Activated CD4-positive, alpha-beta T cell treated with anti-CD3 and anti-CD28 coated beads, Interleukin-2, amount 50 U/mL, for 16 hours (primary cell): Measurements from ENCODE around the gene COL6A6.

Experiments used
- DNase-seq: peaks from one replicate; pipeline ENCODE4 v3.0.0-alpha.2; 2020

COL6A6 gene

GRCh38 chr3:130516645-130517512 is at the start of gene COL6A6:
COL6A6 (plus strand) TSS chr3:130517177; CDS start chr3:130560365, 43,188 bp downstream.
- DNase-seq, result no peak

- no peak for DNase-seq
Observed at GRCh38 chr3:130468311-130468710, 48.7 kb upstream of the COL6A6 start.

GRCh38 chr3:130470126-130470525 is 46.9 kb upstream of the COL6A6 start:
- no peak for DNase-seq

GRCh38 chr3:130473416-130473815 is 43.6 kb upstream of the COL6A6 start:
- no peak for DNase-seq

GRCh38 chr3:130480736-130481135 is 36.2 kb upstream of the COL6A6 start:
- DNase-seq, result no peak

GRCh38 chr3:130488288-130488687 is 28.7 kb upstream of the COL6A6 start:
- no peak for DNase-seq

- no peak for DNase-seq
Observed at GRCh38 chr3:130488769-130489450, 28.1 kb upstream of the COL6A6 start.

- DNase-seq, result no peak
Observed at GRCh38 chr3:130490241-130490640, 26.7 kb upstream of the COL6A6 start.

- DNase-seq, result no peak
Observed at GRCh38 chr3:130491431-130491830, 25.5 kb upstream of the COL6A6 start.

- DNase-seq, result no peak
Observed at GRCh38 chr3:130504701-130505100, 12.3 kb upstream of the COL6A6 start.

- DNase-seq, result no peak
Observed at GRCh38 chr3:130506031-130506430, 10.9 kb upstream of the COL6A6 start.

GRCh38 chr3:130507746-130508145 is 9.2 kb upstream of the COL6A6 start:
- DNase-seq, result no peak

GRCh38 chr3:130509008-130509407 is 8.0 kb upstream of the COL6A6 start:
- no peak for DNase-seq

GRCh38 chr3:130514681-130515080 is 2.3 kb upstream of the COL6A6 start:
- no peak for DNase-seq

- DNase-seq, result no peak
Observed at GRCh38 chr3:130515755-130516154, 1.2 kb upstream of the COL6A6 start.

- no peak for DNase-seq
Observed at GRCh38 chr3:130517602-130518001, 625 bp downstream of the COL6A6 start.

GRCh38 chr3:130519754-130520153 is 2.8 kb downstream of the COL6A6 start:
- DNase-seq, result no peak

GRCh38 chr3:130522399-130522798 is 5.4 kb downstream of the COL6A6 start:
- DNase-seq, result no peak

- no peak for DNase-seq
Observed at GRCh38 chr3:130527426-130527825, 10.4 kb downstream of the COL6A6 start.

- no peak for DNase-seq
Observed at GRCh38 chr3:130528120-130528519, 11.1 kb downstream of the COL6A6 start.

- no peak for DNase-seq
Observed at GRCh38 chr3:130529486-130530215, 12.7 kb downstream of the COL6A6 start.

GRCh38 chr3:130533247-130533646 is 16.3 kb downstream of the COL6A6 start:
- DNase-seq, result no peak

- no peak for DNase-seq
Observed at GRCh38 chr3:130537673-130538304, 20.8 kb downstream of the COL6A6 start.
